Left cardiac atrium (tissue), 4 donors: Measurements from ENCODE around the gene DEFB121. TPM values are rescaled to one million over a fixed set of nuclear protein-coding genes. Genes with fewer than 3 reads are reported as not detected.
"Not testable (repeated sequence)": the region's sequence is repeated elsewhere in the genome, so short reads cannot be mapped to it uniquely, and the experiment has no call there.

Experiments used
- ATAC-seq, 2 donors: fragments of 200-7000 bp; cut with Tn5 transposase; one replicate each; pipeline ENCODE4 v1.9.1; 2020; ENCODE audit warnings: mild to moderate bottlenecking in 2 of 2, moderate library complexity in 2 of 2
- DNase-seq: peaks from one replicate; pipeline ENCODE4 v3.0.0-alpha.2; 2020
- intact Hi-C, 2 donors: fragments of 100-400 bp; cut with DNase I; formaldehyde crosslinking; loops; one replicate each; pipeline versions ENCODE4 v1.14.1 to v1.15.1; 2022 to 2023
- total RNA-seq, 2 donors: library from RNA; stranded (reverse); fragmentation: NEBNext Ultra II Directional; extraction: Animal tissue kit (Norgen Biotek cat#: 25700); gene quantifications; one replicate each; pipeline ENCODE4 v1.2.1, GENCODE V29; 2021
- donor health status: DM: no; HTN: yes; CAD: no.
- donor health status: DM: no; HTN: yes; CAD: no; lungs with severe emphysema.
- donor health status: DM: yes; HTN: yes; CAD: no.
- donor health status: Dilated cardiomyopathy.

DEFB121 gene
- total RNA-seq, 2 donors from 2014 or later: not detected

DNA sequence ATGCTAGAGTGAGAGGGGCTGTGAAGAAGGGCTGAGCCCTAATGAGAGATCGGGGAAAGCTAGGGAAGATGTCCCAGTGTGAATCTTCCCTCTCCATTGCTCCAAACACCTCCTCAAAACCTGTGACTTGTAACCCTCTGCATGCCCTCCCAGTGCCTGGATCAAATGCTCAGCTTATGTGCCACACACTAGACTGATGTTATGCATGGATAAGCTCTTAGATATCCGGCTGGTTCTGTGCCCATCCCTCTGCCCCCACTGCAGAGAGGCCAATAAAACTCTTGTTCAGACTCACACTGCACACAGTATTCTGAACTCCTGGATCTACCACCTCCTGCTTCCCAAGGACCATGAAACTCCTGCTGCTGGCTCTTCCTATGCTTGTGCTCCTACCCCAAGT is 37.7 kb downstream of the DEFB121 start, which contains the start of gene DEFB118:
Gene DEFB118, plus strand, starts transcription at position 301 of the 400 bp plus-strand sequence. Its CDS starts 50 bp downstream, at position 351.
- intact Hi-C loops: no loop called here
- ATAC-seq: no peak
- no peak for DNase-seq

DNA sequence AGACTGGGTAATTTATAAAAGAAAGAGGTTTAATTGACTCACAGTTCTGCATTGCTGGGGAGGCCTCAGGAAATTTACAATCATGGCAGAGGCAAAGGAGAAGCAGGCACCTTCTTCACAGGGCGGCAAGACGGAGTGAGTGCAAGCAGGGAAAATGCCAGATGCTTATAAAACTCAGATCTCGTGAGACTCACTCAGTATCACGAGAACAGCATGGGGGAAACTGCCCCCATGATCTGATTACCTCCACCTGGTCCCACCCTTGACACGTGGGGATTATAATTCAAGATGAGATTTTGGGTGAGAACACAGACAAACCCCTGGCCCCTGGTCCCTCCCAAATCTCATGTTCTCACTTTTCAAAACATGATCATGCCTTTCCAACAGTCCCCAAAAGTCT is 41.7 kb downstream of the DEFB121 start:
- DNase-seq, intact Hi-C loops, ATAC-seq: not testable (repeated sequence)

DNA sequence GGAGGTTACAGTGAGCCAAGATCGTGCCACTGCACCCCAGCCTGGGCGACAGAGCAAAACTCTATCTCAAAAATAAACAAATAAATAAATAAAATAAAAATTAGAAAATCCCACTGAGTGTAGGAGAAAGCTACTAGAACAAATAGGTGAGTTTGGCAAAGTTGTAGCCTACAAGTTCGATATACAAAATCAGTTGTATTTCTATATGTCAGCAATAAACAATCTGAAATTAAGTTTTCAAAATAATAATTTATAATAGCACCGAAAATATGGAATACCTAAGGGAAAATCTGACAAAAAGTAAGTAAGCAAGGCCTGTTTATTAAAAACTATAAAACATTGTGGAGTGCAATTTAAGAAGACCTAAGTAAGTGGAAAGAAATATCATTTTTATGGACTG is 42.7 kb downstream of the DEFB121 start:
- DNase-seq (no peak), ATAC-seq (no peak)
- intact Hi-C loops: no loop called here

DNA sequence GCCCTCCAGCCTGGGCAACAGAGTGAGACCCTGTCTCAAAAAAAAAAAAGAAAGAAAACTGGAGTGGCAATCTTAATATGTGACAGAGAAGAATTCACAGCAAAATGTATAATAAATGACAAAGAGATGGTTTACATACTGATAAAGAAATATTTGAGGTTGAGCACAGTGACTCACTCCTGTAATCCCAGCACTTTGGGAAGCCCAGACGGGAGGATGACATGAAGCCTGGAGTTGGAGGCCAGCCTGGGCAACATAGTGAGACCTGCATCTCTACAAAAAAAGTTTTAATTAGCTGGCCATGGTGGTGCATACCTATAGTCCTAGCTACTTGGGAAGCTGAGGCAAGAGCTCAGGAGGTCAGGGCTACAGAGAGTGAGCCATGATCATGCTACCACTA is 50.0 kb downstream of the DEFB121 start:
- intact Hi-C loops: no loop called here
- DNase-seq: no peak
- ATAC-seq: no peak

Other genes with a start within 250 kb of the DEFB121 start
- gene DEFB115, start 148.6 kb downstream of the DEFB121 start, total RNA-seq: not detected
- not detected for gene DEFB116, start 97.6 kb downstream of the DEFB121 start, total RNA-seq
- not detected for gene DEFB118, start 37.6 kb downstream of the DEFB121 start, total RNA-seq
- gene DEFB119, start 15.6 kb downstream of the DEFB121 start, total RNA-seq: not detected
- gene DEFB123, start 34.4 kb upstream of the DEFB121 start, total RNA-seq: not detected
- gene DEFB124, start 68.9 kb upstream of the DEFB121 start, total RNA-seq: under 1 TPM in 1 of 2 donors, not detected in 1; 0.44 TPM
- 1 to 10 TPM; 1.6 to 3.2 TPM for gene REM1, start 69.1 kb upstream of the DEFB121 start, total RNA-seq
- 10 to 100 TPM; 64.9 to 88.9 TPM for gene HM13, start 108.2 kb upstream of the DEFB121 start, total RNA-seq
- 100 to 1,000 TPM; 103 to 222 TPM for gene ID1, start 199.1 kb upstream of the DEFB121 start, total RNA-seq
- 10 to 100 TPM; 11.4 to 12.6 TPM for gene COX4I2, start 231.7 kb upstream of the DEFB121 start, total RNA-seq